SK-N-SH treated with all-trans-retinoic acid at 6 μM for 48 hours (cell line): Measurements from ENCODE around the gene KIRREL3.

Source experiments
- ARNTL ChIP-seq: fragments of 450-650 bp; formaldehyde crosslinking; IDR thresholded peaks from 2 replicates; pipeline ENCODE4 v1.5.0; 2020; ENCODE audit warnings: low read depth, mild to moderate bottlenecking, moderate library complexity, borderline replicate concordance
- CSDC2 ChIP-seq: fragments of 250-450 bp; sonication (Bioruptor Pico); IDR thresholded peaks from 2 replicates; pipeline ENCODE4 v1.5.0; 2020; ENCODE audit warnings: mild to moderate bottlenecking, moderate library complexity
- GLIS3 ChIP-seq: fragments of 250-450 bp; sonication (Bioruptor Pico); IDR thresholded peaks from 2 replicates; pipeline ENCODE4 v1.5.0; 2020; ENCODE audit warnings: mild to moderate bottlenecking, moderate library complexity
- OSR1 ChIP-seq: fragments of 250-450 bp; sonication (Bioruptor Pico); IDR thresholded peaks from 2 replicates; pipeline ENCODE4 v1.8.0; 2022; ENCODE audit warnings: moderate library complexity, mild to moderate bottlenecking, inconsistent platforms
- RARB ChIP-seq: fragments of 250-450 bp; sonication (Bioruptor Pico); IDR thresholded peaks from 2 replicates; pipeline ENCODE4 v1.8.0; 2021; ENCODE audit warnings: mild to moderate bottlenecking, moderate library complexity
- TOX ChIP-seq: fragments of 250-450 bp; sonication (Bioruptor Pico); IDR thresholded peaks from 2 replicates; pipeline ENCODE4 v1.8.0; 2021; ENCODE audit warnings: mild to moderate bottlenecking, moderate library complexity, borderline replicate concordance
- ZFP3 ChIP-seq: fragments of 250-450 bp; sonication (Bioruptor Pico); IDR thresholded peaks from 2 replicates; pipeline ENCODE4 v1.5.0; 2020; ENCODE audit warnings: mild to moderate bottlenecking, moderate library complexity
- ZFP30 ChIP-seq: fragments of 450-650 bp; formaldehyde crosslinking; IDR thresholded peaks from 2 replicates; pipeline ENCODE4 v1.5.0; 2022; ENCODE audit warnings: mild to moderate bottlenecking, moderate library complexity
- TF ChIP-seq, protein P1 (sequence below): fragments of 250-450 bp; sonication (Bioruptor Pico); IDR thresholded peaks from 2 replicates; pipeline ENCODE4 v1.5.0; 2020; ENCODE audit warnings: mild to moderate bottlenecking, moderate library complexity

- TF ChIP-seq OSR1 (CRISPR knock-in tag) (no peak), TOX (no peak), ZFP3 (no peak), RARB (CRISPR knock-in tag) (no peak), ARNTL (no peak), CSDC2 (CRISPR knock-in tag) (no peak), GLIS3 (CRISPR knock-in tag) (no peak), ZFP30 (CRISPR knock-in tag) (no peak)
- TF ChIP-seq, protein P1, sequence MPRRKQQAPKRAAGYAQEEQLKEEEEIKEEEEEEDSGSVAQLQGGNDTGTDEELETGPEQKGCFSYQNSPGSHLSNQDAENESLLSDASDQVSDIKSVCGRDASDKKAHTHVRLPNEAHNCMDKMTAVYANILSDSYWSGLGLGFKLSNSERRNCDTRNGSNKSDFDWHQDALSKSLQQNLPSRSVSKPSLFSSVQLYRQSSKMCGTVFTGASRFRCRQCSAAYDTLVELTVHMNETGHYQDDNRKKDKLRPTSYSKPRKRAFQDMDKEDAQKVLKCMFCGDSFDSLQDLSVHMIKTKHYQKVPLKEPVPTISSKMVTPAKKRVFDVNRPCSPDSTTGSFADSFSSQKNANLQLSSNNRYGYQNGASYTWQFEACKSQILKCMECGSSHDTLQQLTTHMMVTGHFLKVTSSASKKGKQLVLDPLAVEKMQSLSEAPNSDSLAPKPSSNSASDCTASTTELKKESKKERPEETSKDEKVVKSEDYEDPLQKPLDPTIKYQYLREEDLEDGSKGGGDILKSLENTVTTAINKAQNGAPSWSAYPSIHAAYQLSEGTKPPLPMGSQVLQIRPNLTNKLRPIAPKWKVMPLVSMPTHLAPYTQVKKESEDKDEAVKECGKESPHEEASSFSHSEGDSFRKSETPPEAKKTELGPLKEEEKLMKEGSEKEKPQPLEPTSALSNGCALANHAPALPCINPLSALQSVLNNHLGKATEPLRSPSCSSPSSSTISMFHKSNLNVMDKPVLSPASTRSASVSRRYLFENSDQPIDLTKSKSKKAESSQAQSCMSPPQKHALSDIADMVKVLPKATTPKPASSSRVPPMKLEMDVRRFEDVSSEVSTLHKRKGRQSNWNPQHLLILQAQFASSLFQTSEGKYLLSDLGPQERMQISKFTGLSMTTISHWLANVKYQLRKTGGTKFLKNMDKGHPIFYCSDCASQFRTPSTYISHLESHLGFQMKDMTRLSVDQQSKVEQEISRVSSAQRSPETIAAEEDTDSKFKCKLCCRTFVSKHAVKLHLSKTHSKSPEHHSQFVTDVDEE (CRISPR knock-in tag) = no peak
Observed at GRCh38 chr11:126815111-126815510, 185.5 kb downstream of the KIRREL3 start.
